ENCODE measurements around the gene PHF11.

PHF11 gene

GRCh38 chr13:49533011-49533410 lies 37.3 kb downstream of the PHF11 start:
- TF ChIP-seq CTCF (conservative IDR thresholded peaks at IDR 0.05; ENCODE audit: low read length), result no peak
- no peak for DNase-seq (ENCODE audit: low read depth)
- no peak overlapping the region for H3K4me3 ChIP-seq (ENCODE audit: low read length)

- no peak for DNase-seq (ENCODE audit: low read depth)
- no peak overlapping the region for H3K4me3 ChIP-seq (ENCODE audit: low read length)
- TF ChIP-seq CTCF (conservative IDR thresholded peaks at IDR 0.05; ENCODE audit: low read length), result no peak
Measured at GRCh38 chr13:49533591-49534269, 38.0 kb downstream of the PHF11 start.

- no peak for DNase-seq (ENCODE audit: low read depth)
- no peak for TF ChIP-seq CTCF (conservative IDR thresholded peaks at IDR 0.05; ENCODE audit: low read length)
- H3K4me3 ChIP-seq (ENCODE audit: low read length), result no peak overlapping the region
Measured at GRCh38 chr13:49536144-49536873, 40.6 kb downstream of the PHF11 start.

GRCh38 chr13:49538404-49538803 lies 42.7 kb downstream of the PHF11 start:
- DNase-seq (ENCODE audit: low read depth), result no peak
- H3K4me3 ChIP-seq (ENCODE audit: low read length), result no peak overlapping the region
- TF ChIP-seq CTCF (conservative IDR thresholded peaks at IDR 0.05; ENCODE audit: low read length), result no peak

- no peak overlapping the region for H3K4me3 ChIP-seq (ENCODE audit: low read length)
- no peak for TF ChIP-seq CTCF (conservative IDR thresholded peaks at IDR 0.05; ENCODE audit: low read length)
- DNase-seq (ENCODE audit: low read depth), result no peak
Measured at GRCh38 chr13:49539313-49539712, 43.6 kb downstream of the PHF11 start.

GRCh38 chr13:49539746-49540145 lies 44.0 kb downstream of the PHF11 start:
- no peak for TF ChIP-seq CTCF (conservative IDR thresholded peaks at IDR 0.05; ENCODE audit: low read length)
- H3K4me3 ChIP-seq (ENCODE audit: low read length), result no peak overlapping the region
- DNase-seq (ENCODE audit: low read depth), result no peak

- H3K4me3 ChIP-seq (ENCODE audit: low read length), result no peak overlapping the region
- TF ChIP-seq CTCF (conservative IDR thresholded peaks at IDR 0.05; ENCODE audit: low read length), result no peak
- DNase-seq (ENCODE audit: low read depth), result no peak
Measured at GRCh38 chr13:49540552-49540951, 44.8 kb downstream of the PHF11 start.

Data from AG10803 (cell line).